ENCODE results near the gene BOLA3.

BOLA3 gene

DNA sequence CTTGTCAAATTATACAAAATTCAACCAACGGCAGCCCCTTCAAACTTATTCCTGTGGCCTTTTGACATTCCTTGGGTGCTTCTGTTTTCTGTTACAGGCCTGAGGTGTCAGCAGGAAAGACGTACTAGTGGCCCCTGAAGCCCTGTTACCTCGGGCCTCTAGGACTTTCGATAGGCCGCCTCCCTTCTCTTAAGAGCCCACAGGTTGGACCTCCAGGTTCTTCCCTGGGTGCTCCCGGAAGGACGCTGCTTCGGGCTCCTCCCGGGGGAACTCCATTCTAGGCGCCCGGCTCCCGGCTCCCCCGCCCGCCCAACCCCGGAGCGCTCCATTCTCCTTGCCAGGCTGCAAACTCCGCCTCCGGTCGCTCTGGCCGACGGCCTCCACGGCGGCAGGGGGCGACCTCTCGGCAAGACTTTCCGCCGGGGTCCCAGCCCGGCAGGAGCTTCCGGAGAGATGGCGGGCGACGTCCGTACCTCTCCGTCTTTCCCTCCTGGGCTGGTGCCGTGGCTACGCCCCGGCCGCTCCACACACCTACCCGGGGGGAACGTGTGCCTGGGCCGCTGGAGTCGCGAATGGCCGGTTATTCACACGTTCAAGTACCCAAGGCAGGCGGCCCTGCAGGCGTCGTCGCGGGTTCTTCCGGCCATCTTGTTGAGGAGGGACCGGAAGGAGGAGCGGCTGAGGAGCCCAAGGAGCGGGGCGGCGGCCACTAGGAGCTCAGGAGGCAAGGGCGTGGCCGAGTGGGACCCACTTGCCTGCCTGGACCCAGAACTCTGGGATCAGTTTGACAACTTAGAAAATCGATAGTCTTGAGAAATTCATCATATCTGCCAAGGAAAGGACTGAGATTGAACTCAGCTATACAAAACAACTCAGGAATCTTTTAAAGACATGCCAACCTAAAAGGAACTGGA lies 27.5 kb downstream of the BOLA3 start (continued):
- TF ChIP-seq ZFP37 (tag by site-specific recombination; IDR thresholded peaks at IDR 0.05) (peak; percentile 90), ZNF473 (tag by site-specific recombination; IDR thresholded peaks at IDR 0.05) (no peak), ZNF2 (tag by site-specific recombination; IDR thresholded peaks at IDR 0.05) (0 out of 2 replicates have a peak, but pooled peaks have one; percentile 70), ZNF768 (tag by site-specific recombination; IDR thresholded peaks at IDR 0.05) (no peak), OSR2 (tag by site-specific recombination; IDR thresholded peaks at IDR 0.05) (0 out of 2 replicates have a peak, but pooled peaks have one; percentile 20), ZNF610 (tag by site-specific recombination; IDR thresholded peaks at IDR 0.05; ENCODE audit: borderline replicate concordance) (peak; percentile 98), GLI2 (tag by site-specific recombination; IDR thresholded peaks at IDR 0.05; ENCODE audit: borderline replicate concordance, low read depth) (no peak), GLIS1 (tag by site-specific recombination; IDR thresholded peaks at IDR 0.05) (peak; percentile 24; the same call in 1 of the 2 replicates), ZBTB8A (tag by site-specific recombination; IDR thresholded peaks at IDR 0.05) (peak; percentile 77), ZFP41 (tag by site-specific recombination; IDR thresholded peaks at IDR 0.05; ENCODE audit: borderline replicate concordance) (no peak), ZNF211 (tag by site-specific recombination; IDR thresholded peaks at IDR 0.05; ENCODE audit: low read depth) (no peak), ZSCAN30 (tag by site-specific recombination; IDR thresholded peaks at IDR 0.05) (peak; percentile 74), ZNF404 (tag by site-specific recombination; IDR thresholded peaks at IDR 0.05) (no peak), ZNF544 (tag by site-specific recombination; IDR thresholded peaks at IDR 0.05) (no peak), SETDB1 (IDR thresholded peaks at IDR 0.05; ENCODE audit: insufficient read length, low read length) (peak; percentile 85), ZNF843 (tag by site-specific recombination; IDR thresholded peaks at IDR 0.05) (peak; percentile 76), ZNF266 (tag by site-specific recombination; IDR thresholded peaks at IDR 0.05; ENCODE audit: low read depth) (no peak), ZNF394 (tag by site-specific recombination; IDR thresholded peaks at IDR 0.05; ENCODE audit: borderline replicate concordance) (peak; percentile 94), ZNF140 (tag by site-specific recombination; IDR thresholded peaks at IDR 0.05) (no peak), ZNF677 (tag by site-specific recombination; IDR thresholded peaks at IDR 0.05) (no peak), ZNF600 (tag by site-specific recombination; IDR thresholded peaks at IDR 0.05) (peak; percentile 88), ZNF146 (tag by site-specific recombination; IDR thresholded peaks at IDR 0.05) (peak; percentile 54; the same call in 1 of the 2 replicates), ZNF747 (tag by site-specific recombination; IDR thresholded peaks at IDR 0.05) (no peak)
- TF ChIP-seq, protein P1, sequence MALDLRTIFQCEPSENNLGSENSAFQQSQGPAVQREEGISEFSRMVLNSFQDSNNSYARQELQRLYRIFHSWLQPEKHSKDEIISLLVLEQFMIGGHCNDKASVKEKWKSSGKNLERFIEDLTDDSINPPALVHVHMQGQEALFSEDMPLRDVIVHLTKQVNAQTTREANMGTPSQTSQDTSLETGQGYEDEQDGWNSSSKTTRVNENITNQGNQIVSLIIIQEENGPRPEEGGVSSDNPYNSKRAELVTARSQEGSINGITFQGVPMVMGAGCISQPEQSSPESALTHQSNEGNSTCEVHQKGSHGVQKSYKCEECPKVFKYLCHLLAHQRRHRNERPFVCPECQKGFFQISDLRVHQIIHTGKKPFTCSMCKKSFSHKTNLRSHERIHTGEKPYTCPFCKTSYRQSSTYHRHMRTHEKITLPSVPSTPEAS (tag by site-specific recombination; IDR thresholded peaks at IDR 0.05): peak; percentile 58
- TF ChIP-seq, protein P2, sequence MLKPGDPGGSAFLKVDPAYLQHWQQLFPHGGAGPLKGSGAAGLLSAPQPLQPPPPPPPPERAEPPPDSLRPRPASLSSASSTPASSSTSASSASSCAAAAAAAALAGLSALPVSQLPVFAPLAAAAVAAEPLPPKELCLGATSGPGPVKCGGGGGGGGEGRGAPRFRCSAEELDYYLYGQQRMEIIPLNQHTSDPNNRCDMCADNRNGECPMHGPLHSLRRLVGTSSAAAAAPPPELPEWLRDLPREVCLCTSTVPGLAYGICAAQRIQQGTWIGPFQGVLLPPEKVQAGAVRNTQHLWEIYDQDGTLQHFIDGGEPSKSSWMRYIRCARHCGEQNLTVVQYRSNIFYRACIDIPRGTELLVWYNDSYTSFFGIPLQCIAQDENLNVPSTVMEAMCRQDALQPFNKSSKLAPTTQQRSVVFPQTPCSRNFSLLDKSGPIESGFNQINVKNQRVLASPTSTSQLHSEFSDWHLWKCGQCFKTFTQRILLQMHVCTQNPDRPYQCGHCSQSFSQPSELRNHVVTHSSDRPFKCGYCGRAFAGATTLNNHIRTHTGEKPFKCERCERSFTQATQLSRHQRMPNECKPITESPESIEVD (tag by site-specific recombination; IDR thresholded peaks at IDR 0.05): no peak
- TF ChIP-seq, protein P3, sequence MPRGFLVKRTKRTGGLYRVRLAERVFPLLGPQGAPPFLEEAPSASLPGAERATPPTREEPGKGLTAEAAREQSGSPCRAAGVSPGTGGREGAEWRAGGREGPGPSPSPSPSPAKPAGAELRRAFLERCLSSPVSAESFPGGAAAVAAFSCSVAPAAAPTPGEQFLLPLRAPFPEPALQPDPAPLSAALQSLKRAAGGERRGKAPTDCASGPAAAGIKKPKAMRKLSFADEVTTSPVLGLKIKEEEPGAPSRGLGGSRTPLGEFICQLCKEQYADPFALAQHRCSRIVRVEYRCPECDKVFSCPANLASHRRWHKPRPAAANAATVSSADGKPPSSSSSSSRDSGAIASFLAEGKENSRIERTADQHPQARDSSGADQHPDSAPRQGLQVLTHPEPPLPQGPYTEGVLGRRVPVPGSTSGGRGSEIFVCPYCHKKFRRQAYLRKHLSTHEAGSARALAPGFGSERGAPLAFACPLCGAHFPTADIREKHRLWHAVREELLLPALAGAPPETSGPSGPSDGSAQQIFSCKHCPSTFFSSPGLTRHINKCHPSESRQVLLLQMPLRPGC (tag by site-specific recombination; IDR thresholded peaks at IDR 0.05): peak; percentile 33; the same call in 1 of the 2 replicates
- TF ChIP-seq, protein P4, sequence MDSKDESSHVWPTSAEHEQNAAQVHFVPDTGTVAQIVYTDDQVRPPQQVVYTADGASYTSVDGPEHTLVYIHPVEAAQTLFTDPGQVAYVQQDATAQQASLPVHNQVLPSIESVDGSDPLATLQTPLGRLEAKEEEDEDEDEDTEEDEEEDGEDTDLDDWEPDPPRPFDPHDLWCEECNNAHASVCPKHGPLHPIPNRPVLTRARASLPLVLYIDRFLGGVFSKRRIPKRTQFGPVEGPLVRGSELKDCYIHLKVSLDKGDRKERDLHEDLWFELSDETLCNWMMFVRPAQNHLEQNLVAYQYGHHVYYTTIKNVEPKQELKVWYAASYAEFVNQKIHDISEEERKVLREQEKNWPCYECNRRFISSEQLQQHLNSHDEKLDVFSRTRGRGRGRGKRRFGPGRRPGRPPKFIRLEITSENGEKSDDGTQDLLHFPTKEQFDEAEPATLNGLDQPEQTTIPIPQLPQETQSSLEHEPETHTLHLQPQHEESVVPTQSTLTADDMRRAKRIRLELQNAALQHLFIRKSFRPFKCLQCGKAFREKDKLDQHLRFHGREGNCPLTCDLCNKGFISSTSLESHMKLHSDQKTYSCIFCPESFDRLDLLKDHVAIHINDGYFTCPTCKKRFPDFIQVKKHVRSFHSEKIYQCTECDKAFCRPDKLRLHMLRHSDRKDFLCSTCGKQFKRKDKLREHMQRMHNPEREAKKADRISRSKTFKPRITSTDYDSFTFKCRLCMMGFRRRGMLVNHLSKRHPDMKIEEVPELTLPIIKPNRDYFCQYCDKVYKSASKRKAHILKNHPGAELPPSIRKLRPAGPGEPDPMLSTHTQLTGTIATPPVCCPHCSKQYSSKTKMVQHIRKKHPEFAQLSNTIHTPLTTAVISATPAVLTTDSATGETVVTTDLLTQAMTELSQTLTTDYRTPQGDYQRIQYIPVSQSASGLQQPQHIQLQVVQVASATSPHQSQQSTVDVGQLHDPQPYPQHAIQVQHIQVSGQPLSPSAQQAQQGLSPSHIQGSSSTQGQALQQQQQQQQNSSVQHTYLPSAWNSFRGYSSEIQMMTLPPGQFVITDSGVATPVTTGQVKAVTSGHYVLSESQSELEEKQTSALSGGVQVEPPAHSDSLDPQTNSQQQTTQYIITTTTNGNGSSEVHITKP (tag by site-specific recombination; IDR thresholded peaks at IDR 0.05): peak; percentile 82
- TF ChIP-seq, protein P5, sequence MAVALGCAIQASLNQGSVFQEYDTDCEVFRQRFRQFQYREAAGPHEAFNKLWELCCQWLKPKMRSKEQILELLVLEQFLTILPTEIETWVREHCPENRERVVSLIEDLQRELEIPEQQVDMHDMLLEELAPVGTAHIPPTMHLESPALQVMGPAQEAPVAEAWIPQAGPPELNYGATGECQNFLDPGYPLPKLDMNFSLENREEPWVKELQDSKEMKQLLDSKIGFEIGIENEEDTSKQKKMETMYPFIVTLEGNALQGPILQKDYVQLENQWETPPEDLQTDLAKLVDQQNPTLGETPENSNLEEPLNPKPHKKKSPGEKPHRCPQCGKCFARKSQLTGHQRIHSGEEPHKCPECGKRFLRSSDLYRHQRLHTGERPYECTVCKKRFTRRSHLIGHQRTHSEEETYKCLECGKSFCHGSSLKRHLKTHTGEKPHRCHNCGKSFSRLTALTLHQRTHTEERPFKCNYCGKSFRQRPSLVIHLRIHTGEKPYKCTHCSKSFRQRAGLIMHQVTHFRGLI (tag by site-specific recombination; IDR thresholded peaks at IDR 0.05): peak; percentile 56; the same call in 1 of the 2 replicates
